ENCODE data around the gene PTCRA. TPM values are rescaled to one million over a fixed set of nuclear protein-coding genes. Genes with fewer than 3 reads are reported as not detected.

Gene PTCRA, protein sequence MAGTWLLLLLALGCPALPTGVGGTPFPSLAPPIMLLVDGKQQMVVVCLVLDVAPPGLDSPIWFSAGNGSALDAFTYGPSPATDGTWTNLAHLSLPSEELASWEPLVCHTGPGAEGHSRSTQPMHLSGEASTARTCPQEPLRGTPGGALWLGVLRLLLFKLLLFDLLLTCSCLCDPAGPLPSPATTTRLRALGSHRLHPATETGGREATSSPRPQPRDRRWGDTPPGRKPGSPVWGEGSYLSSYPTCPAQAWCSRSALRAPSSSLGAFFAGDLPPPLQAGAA
- total RNA-seq (not detected in 2 replicates), polyA plus RNA-seq (0.13 TPM in 1 of 2 replicates, not detected in the other), polyA minus RNA-seq (0.29 TPM in 1 of 2 replicates, not detected in the other), Bru-seq, nascent RNA (percentile 10 among the genes with signal in this experiment), BruChase-seq, experiment 1, labeled RNA remaining after a 6-hour chase (percentile 22 among the genes with signal in this experiment), BruChase-seq, experiment 2, labeled RNA remaining after a 2-hour chase (percentile 17 among the genes with signal in this experiment)
- polyA plus RNA-seq (2011; cell fraction: cytosol; rRNA removed): not detected in 2 replicates
- not detected in 2 replicates for polyA plus RNA-seq (2011; cell fraction: nucleus; rRNA removed)
- not detected in 2 replicates for polyA plus RNA-seq (2012)
- not detected for polyA minus RNA-seq (2011; cell fraction: cytosol; rRNA and poly(A)+ RNA removed)
- not detected in 2 replicates for polyA minus RNA-seq (2011; cell fraction: nucleus; rRNA and poly(A)+ RNA removed)
- long read RNA-seq, partial matches to known transcripts: 2 of 2 reads
- long read RNA-seq, other reads (novel, unspliced or antisense): 0 of 2 reads

DNA sequence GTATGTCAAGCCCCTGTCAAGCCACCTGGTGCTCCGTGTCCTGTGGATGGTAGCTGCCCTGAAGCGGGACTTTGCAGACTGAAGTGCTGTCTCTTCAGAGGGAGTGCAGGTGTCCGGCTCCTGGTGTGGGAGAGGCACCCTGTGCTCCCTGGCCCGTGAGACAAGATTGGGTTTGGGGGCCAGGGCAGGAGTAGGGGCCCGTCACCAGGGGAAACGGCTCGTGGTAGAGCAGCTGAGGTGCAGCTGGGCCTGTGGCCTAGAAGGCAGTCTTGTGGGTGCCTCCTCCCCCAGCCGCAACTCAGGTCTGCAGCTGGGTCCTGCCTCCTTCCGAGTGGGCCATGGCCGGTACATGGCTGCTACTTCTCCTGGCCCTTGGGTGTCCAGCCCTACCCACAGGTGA lies at the start of gene PTCRA:
PTCRA (plus strand) TSS at position 322 of the 400 bp plus-strand sequence; CDS start at position 339, 17 bp downstream.
- Histone ChIP-seq H3K4me2 (ENCODE audit: insufficient read depth, low read length) (no peak within 1 kb of the TSS), H3K79me2 (ENCODE audit: control insufficient read depth, insufficient read depth, low read length) (no peaks in the 10 kb centered on the region), H3K9me1 (replicated peaks; ENCODE audit: control insufficient read depth, extremely low read depth, insufficient read depth, low read length) (no peaks in the 10 kb centered on the region), H3K4me1 (ENCODE audit: control insufficient read depth, extremely low read depth, insufficient read depth, low read length) (no peaks in the 10 kb centered on the region), H2AFZ (ENCODE audit: low read depth, low read length) (no peak within 1 kb of the TSS), H3K4me3 (replicated peaks in 1 of 3; ENCODE audit: insufficient read depth in 1 of 3, low read depth in 1 of 3, low read length in 3 of 3) (no peak within 1 kb of the TSS), H3K36me3 (ENCODE audit: control insufficient read depth in 2 of 2, extremely low read depth in 1 of 2, insufficient read depth in 2 of 2, low read length in 2 of 2) (no peaks in the 10 kb centered on the region), H3K9ac (replicated peaks; ENCODE audit: extremely low read depth, insufficient read depth, low read length) (no peak within 1 kb of the TSS), H4K20me1 (replicated peaks; ENCODE audit: control insufficient read depth, extremely low read depth, insufficient read depth, low read length) (no peaks in the 10 kb centered on the region), H3K27ac (ENCODE audit: insufficient read depth, low read depth, low read length) (no peak within 1 kb of the TSS), H3K9me3 (replicated peaks; ENCODE audit: control insufficient read depth, insufficient read depth, low read length) (no peaks in the 10 kb centered on the region), H3K27me3 (ENCODE audit: control insufficient read depth in 2 of 2, insufficient read depth in 2 of 2, low read length in 2 of 2) (peaks cover 0 to 4% of the 10 kb centered on the region in 2 experiments)
- POLR2A ChIA-PET: no interaction called here
- intact Hi-C loops (cut with micrococcal nuclease): no loop called here
- no peak for FAIRE-seq
- DNase-seq (ENCODE audit: low read depth, low spot score): no peak
- CTCF ChIA-PET: interaction anchor here (1.2 to 1.3 kb wide), 2 partner anchors 16 to 228 kb away, joined by 3 to 7 read pairs; no protein-coding TSS in a partner anchor
- TF ChIP-seq GATA2 (IDR thresholded peaks at IDR 0.05; ENCODE audit: insufficient read depth, insufficient read length, low read depth, low read length) (no peak), MYC (IDR thresholded peaks at IDR 0.05; ENCODE audit: low read depth, low read length) (no peak)
- BruUV-seq (replicated peaks): no TSS peak
- dilution Hi-C loops (cut with MboI; ENCODE audit: extremely low pct_ligation_motif_present, low sequenced_read_pairs): no loop called here

DNA sequence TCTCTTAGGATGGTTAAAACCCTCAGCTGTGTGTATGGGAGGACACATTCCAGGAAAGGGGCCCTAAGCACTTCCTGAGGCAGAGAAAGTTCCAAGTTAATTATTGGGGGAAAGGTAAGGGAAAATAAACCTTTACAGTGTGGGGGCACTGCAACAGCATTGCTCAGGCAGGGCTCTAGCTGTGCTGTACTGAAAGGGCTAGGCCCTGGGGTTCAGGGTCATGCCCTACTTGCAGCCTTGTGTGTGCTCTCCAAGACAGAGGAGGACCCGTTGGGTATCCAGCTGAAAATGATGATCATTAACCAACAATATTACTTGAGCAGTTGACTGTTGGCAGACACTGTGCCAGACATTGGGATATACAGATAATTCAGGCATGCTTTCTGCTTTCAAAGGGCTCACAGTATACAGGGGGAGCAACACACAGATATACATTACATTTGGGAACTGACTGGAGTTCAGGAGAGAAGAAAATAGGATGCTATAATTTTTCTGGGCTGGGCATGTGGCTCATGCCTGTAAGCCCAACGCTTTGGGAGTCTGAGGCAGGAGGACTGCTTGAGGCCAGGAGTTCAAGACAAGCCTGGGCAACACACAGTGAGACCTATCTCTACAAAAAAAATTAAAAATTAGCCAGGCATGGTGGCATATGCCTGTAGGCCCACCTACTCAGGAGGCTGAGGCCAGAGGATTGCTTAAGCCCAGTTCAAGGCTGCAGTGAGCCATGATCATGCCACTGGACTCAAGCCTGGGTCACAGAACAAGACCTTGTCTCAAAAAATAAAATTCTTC lies 45.5 kb upstream of the PTCRA start:
- dilution Hi-C loops (cut with MboI; ENCODE audit: extremely low pct_ligation_motif_present, low sequenced_read_pairs): no loop called here
- no peaks in the 10 kb centered on the region for H4K20me1 ChIP-seq (replicated peaks; ENCODE audit: control insufficient read depth, extremely low read depth, insufficient read depth, low read length)
- H3K4me1 ChIP-seq (ENCODE audit: control insufficient read depth, extremely low read depth, insufficient read depth, low read length): no peaks in the 10 kb centered on the region
- DNase-seq (ENCODE audit: low read depth, low spot score) (no peak), FAIRE-seq (no peak)
- BruUV-seq (replicated peaks): no TSS peak
- H3K9me1 ChIP-seq (replicated peaks; ENCODE audit: control insufficient read depth, extremely low read depth, insufficient read depth, low read length): no peaks in the 10 kb centered on the region
- no peaks in the 10 kb centered on the region for H3K9me3 ChIP-seq (replicated peaks; ENCODE audit: control insufficient read depth, insufficient read depth, low read length)
- H2AFZ ChIP-seq (ENCODE audit: low read depth, low read length): no peak overlapping the region
- ChIA-PET CTCF (interaction anchor here (0.9 kb wide), 1 partner anchor 94 kb away, joined by 3 read pairs; no protein-coding TSS in a partner anchor), POLR2A (no interaction called here)
- H3K79me2 ChIP-seq (ENCODE audit: control insufficient read depth, insufficient read depth, low read length): no peaks in the 10 kb centered on the region
- no peak overlapping the region for H3K4me3 ChIP-seq (replicated peaks in 1 of 3; ENCODE audit: insufficient read depth in 1 of 3, low read depth in 1 of 3, low read length in 3 of 3)
- H3K4me2 ChIP-seq (ENCODE audit: insufficient read depth, low read length): no peak overlapping the region
- no peak overlapping the region for H3K27ac ChIP-seq (ENCODE audit: insufficient read depth, low read depth, low read length)
- intact Hi-C loops (cut with micrococcal nuclease): no loop called here
- TF ChIP-seq, protein P1, sequence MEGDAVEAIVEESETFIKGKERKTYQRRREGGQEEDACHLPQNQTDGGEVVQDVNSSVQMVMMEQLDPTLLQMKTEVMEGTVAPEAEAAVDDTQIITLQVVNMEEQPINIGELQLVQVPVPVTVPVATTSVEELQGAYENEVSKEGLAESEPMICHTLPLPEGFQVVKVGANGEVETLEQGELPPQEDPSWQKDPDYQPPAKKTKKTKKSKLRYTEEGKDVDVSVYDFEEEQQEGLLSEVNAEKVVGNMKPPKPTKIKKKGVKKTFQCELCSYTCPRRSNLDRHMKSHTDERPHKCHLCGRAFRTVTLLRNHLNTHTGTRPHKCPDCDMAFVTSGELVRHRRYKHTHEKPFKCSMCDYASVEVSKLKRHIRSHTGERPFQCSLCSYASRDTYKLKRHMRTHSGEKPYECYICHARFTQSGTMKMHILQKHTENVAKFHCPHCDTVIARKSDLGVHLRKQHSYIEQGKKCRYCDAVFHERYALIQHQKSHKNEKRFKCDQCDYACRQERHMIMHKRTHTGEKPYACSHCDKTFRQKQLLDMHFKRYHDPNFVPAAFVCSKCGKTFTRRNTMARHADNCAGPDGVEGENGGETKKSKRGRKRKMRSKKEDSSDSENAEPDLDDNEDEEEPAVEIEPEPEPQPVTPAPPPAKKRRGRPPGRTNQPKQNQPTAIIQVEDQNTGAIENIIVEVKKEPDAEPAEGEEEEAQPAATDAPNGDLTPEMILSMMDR (IDR thresholded peaks at IDR 0.05; ENCODE audit: extremely low read depth in 1 of 2, insufficient read depth in 1 of 2, low read depth in 1 of 2, low read length in 2 of 2): no peak
- TF ChIP-seq POLR2A (IDR thresholded peaks at IDR 0.05; ENCODE audit: low read depth, low read length) (no peak), FOS (IDR thresholded peaks at IDR 0.05; ENCODE audit: borderline replicate concordance, insufficient read depth, low read length) (no peak), EZH2 (IDR thresholded peaks at IDR 0.05; ENCODE audit: borderline replicate concordance, low read depth, low read length, severe bottlenecking) (no peak), MYC (IDR thresholded peaks at IDR 0.05; ENCODE audit: low read depth, low read length) (no peak), POLR2AphosphoS5 (IDR thresholded peaks at IDR 0.05; ENCODE audit: insufficient read depth, low read depth, low read length) (no peak), JUN (IDR thresholded peaks at IDR 0.05; ENCODE audit: borderline replicate concordance, insufficient read depth, insufficient read length, low read depth) (no peak), GATA2 (IDR thresholded peaks at IDR 0.05; ENCODE audit: insufficient read depth, insufficient read length, low read depth, low read length) (no peak)
- TF ChIP-seq, protein P2, sequence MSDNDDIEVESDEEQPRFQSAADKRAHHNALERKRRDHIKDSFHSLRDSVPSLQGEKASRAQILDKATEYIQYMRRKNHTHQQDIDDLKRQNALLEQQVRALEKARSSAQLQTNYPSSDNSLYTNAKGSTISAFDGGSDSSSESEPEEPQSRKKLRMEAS (IDR thresholded peaks at IDR 0.05; ENCODE audit: insufficient read depth, insufficient read length): no peak
- H3K9ac ChIP-seq (replicated peaks; ENCODE audit: extremely low read depth, insufficient read depth, low read length): no peak overlapping the region
- no peaks in the 10 kb centered on the region for H3K27me3 ChIP-seq (ENCODE audit: control insufficient read depth in 2 of 2, insufficient read depth in 2 of 2, low read length in 2 of 2)
- H3K36me3 ChIP-seq (ENCODE audit: control insufficient read depth in 2 of 2, extremely low read depth in 1 of 2, insufficient read depth in 2 of 2, low read length in 2 of 2): no peaks in the 10 kb centered on the region

All from endothelial cell of umbilical vein (primary cell).